Stomach (tissue), 4 donors: ENCODE results near the gene RMND1.

Experiments used
- POLR2AphosphoS5 ChIP-seq, 3 donors: sonication (generic); formaldehyde crosslinking; IDR thresholded peaks; one replicate each; pipeline ENCODE4 v1.6.1; 2016; ENCODE audit warnings: antibody characterized with exemption in 3 of 3
- TF ChIP-seq, protein P1 (sequence below), 7 experiments: fragments of 450-650 bp in 4 of 7; fragments of 200-600 bp in 3 of 7; sonication (generic) in 3 of 7; IDR thresholded peaks; one replicate each; pipeline ENCODE4 v1.5.1; 2016 to 2019; ENCODE audit warnings: antibody characterized with exemption in 7 of 7, control low read depth in 2 of 7, mild to moderate bottlenecking in 1 of 7

- TF ChIP-seq, protein P1, sequence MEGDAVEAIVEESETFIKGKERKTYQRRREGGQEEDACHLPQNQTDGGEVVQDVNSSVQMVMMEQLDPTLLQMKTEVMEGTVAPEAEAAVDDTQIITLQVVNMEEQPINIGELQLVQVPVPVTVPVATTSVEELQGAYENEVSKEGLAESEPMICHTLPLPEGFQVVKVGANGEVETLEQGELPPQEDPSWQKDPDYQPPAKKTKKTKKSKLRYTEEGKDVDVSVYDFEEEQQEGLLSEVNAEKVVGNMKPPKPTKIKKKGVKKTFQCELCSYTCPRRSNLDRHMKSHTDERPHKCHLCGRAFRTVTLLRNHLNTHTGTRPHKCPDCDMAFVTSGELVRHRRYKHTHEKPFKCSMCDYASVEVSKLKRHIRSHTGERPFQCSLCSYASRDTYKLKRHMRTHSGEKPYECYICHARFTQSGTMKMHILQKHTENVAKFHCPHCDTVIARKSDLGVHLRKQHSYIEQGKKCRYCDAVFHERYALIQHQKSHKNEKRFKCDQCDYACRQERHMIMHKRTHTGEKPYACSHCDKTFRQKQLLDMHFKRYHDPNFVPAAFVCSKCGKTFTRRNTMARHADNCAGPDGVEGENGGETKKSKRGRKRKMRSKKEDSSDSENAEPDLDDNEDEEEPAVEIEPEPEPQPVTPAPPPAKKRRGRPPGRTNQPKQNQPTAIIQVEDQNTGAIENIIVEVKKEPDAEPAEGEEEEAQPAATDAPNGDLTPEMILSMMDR (IDR thresholded peaks at IDR 0.05), result no peak
- no peak for TF ChIP-seq POLR2AphosphoS5 (IDR thresholded peaks at IDR 0.05)
Measured at GRCh38 chr6:151442371-151442770, 9.6 kb downstream of the RMND1 start.
